Pulmonary artery endothelial cell (primary cell): ENCODE measurements around the gene RASSF3. TPM values are rescaled to one million over a fixed set of nuclear protein-coding genes. Genes with fewer than 3 reads are reported as not detected.
"Not testable (repeated sequence)": the region's sequence is repeated elsewhere in the genome, so short reads cannot be mapped to it uniquely, and the experiment has no call there.

Experiments used
- DNase-seq: peaks from one replicate; pipeline ENCODE4 v3.0.0-alpha.2; 2011; ENCODE audit warnings: low read depth, low spot score
- total RNA-seq: library from RNA; depleted of rRNA; stranded (reverse); fragments of >200 nt; gene quantifications from 2 replicates; pipeline ENCODE4 v1.2.3, GENCODE V29; 2014

RASSF3 gene
- total RNA-seq, 1 donor from 2014 or later = 59.0 TPM

DNA sequence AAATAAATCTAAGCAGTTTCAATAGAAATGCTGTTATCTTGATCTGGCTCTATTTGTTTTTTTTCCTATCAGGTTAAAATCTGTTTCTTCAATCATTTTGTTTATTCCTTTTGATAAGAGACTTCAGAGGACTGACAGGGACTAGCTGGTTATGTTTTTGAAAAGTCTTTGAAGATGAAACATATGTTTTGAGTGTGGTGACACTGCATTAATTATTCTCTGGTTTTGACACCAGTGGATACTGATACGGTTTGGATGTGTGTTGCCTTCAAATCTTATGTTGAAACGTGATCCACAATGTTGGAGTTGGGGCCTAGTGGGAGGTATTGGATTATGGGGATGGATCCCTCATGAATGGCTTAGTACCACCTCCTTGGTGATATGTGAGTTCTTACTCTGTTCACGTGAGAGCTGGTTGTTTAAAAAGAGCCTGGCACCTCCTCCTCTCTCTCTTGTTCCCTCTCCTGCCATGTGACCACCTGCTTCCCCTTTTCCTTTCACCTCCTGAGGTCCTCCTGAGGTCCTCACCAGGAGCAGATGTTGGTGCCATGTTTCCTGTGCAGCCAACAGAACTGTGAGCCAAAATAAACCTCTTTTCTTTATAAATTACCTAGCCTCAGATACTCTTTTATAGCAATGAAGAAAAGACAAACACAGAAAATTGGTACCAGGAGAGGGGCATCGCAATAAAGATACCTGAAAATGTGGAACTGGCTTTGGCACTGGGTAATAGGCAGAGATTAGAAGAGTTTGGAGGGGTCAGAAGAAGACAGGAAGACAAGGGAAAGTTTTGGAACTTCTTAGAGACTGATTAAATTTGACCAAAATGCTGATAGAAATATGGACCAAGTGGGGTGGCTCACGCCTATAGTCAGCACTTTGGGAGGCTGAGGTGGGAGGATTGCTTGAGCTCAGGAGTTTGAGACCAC is 23.0 kb downstream of the RASSF3 start:
- no peak for DNase-seq

DNA sequence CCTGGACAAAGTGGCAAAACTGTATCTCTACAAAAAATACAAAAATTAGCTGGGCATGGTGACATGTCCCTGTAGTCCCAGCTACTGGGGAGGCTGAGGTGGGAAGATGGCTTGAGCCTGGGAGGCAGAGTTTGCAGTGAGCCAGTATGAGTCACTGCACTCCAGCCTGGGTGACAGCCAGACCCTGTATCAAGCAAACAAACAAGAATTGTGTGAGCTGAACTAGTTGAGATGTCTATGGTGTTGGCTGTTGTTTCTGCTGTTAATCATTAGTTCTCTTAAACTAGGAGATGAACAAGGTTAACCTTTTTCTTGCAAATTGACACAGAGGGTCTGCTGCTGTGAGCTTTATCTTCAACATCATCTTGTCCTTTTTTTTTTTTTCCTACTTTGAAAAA is 23.6 kb downstream of the RASSF3 start:
- DNase-seq = no peak

DNA sequence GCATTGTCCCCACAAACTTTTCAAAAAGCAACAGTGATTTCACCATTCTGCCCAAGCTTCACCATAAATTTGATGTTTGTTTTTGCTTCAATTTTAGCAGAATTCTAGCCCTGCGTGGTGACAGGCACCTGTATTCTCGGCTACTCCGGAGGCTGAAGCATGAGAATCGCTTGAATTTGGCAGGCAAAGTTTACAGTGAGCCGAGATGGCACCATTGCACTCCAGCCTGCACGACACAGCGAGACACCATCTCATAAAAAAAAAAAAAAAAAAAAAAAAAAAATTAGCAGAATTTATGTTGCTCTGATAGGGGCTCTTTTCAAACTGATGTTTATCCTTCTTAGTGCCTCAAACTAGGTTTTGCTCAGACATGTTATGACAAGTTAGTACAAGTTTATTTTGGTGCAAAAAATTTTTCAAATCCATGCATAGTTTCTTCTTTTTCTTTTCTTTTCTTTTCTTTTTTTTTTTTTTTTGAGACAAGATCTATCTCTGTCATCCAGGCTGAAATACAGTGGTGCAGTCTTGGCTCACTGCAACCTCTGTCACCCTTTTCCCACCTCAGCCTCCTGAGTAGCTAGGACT is 24.3 kb downstream of the RASSF3 start:
- DNase-seq = no peak

DNA sequence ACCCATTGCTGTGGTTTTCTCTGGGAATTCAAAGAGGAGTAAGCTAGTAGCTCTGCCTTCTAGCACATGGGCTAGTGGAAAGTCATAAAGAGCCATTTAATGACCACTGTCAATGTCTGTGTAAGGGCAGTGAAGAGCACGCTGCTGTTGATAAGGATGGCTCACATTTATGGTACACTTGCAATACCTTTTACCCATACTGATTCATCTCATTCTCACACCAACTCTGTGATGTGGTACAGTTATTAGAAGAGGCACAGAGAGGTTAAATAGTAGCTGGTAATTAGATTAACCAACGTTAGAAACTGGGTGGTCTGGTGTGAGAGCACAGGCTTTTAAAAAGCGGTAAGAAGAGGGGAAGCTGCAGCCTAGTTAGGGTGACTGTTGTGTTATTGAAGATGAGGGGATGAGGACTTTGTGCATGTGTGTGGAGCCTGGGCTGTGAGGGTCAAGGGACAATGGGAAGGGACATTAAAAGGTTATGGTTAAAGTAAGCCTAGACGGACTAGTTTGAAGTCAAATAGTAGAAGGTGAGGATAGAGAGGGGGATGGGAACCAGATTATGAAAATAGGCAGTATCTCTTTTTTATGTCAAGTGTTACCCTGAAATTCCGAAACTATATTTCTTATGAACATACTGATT is 25.2 kb downstream of the RASSF3 start:
- DNase-seq = no peak

DNA sequence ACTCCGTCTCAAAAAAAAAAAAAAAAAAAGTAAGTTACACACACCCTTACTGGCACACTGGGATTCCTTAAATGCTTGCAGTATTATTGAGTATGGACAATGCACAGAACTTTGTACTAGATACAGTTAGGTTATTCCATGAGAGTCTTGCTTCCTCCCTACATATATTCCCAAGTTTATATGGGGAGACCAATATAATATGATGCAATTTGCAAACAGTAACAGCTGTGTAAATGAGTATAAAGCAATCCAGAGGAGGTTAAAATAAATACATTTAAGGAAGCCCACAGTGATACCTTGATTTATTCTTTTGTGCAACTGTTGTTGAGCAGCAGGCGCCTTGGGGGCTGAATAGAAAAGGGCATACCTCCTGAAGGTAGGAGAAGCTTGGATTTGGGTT is 26.6 kb downstream of the RASSF3 start:
- DNase-seq = no peak

DNA sequence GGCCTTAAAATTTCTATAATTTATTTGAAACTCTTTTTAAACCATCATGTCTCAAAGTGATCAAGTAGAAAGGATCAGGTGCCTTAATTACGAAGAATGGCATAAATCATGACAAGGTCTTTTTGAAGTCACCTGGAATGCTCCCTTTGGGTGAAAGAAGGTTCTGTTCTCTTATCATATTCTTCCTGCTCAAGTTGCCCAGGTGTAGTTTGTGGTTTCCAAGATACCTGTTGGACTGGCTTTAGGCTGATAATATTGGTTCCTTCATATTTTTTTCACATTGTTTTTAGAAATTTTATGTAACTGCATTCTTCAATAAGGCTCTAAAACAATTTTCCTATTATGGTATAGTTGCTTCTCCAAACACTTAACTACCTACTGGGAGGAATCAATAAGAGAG is 29.2 kb downstream of the RASSF3 start:
- no peak for DNase-seq

DNA sequence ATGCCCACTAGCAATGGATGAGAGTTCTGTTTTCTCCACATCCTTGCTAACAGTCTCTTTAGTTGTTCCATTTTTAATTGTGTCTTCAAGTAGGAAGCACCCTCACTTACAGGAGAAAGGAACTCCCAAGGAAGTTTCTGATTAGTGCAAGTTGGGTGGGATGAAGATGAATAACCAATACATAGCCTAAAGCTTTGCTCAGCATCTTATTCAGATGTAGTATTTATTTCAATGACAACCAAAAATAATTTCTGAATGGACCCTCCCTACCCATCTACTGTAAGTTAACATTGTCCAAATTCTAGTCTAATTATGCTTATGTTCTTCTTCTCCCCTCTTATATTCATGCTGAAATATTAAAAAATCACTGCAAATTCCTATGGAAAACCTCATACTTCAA is 36.0 kb downstream of the RASSF3 start:
- no peak for DNase-seq

DNA sequence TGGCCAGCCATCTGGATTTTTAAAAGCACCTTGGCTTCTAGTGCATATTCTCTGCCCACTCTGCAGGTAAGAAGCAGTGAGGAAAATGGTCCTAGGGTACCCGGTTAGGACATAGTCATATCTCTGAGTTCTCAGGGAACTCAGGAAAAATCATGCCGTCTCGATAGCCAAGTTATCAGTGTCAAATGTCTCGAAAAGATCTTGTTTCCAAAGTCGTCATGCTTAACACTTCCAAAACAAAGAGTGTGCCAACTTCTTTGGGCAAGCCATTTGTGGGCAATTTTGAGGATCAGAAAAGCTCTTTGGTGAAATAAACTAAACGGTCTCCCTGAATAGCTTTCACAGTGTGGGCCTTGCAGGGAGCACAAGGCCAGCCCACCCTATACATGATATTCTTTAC is 39.2 kb downstream of the RASSF3 start:
- no peak for DNase-seq

DNA sequence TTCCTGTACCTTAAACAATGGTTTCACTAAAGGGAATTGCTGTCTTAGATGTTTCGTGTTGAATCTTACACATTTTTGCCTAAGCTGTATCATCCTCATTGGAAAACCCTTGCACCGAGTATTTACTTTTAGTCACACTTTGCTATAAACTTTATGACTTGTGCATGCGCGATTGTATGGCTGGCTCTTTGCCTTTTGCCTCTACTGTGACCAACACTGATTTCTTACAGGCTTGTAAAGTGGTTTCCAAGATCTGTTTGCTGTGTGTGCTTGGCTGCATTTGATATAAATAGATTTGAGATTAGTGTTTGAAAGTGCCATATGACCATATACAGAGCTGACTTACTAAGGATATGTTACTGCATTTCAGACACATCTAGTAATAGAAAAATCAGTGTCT is 40.5 kb downstream of the RASSF3 start:
- no peak for DNase-seq

DNA sequence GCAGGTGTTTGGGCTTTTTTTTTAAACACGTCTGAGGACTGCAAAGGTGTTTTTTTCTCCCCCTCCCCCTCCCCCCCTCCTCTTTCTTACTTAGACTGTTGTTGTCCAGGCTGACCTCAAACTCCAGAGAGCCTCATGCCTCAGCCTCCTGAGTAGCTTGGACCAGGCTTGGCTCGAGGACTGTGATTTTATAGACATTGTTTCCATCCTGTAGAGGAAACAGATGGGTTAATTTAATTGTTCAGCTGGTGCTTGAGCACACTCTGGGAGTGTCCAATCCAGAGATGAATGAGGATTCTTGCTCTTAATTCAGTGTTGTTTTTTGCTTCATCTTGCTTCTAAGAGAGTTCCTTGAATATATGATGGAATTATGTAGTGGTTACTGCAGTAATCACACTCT is 42.1 kb downstream of the RASSF3 start:
- no peak for DNase-seq

DNA sequence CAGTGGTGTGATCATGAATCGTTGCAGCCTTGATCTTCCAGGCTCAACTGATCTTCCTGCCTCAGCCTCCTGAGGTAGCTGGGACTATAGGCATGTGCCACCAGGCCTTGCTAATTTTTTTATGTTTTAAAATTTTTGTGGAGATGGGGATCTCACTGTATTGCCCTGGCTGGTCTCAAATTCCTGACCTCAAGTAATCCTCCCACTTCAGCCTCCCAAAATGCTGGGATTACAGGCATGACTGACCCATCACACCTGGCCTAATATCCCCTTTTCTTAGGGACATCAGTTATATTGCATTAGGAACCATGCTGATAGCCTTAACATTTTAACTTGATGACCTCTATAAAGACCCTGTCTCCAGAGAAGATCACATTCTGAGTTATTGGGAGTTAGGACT is 42.8 kb downstream of the RASSF3 start:
- DNase-seq = no peak

DNA sequence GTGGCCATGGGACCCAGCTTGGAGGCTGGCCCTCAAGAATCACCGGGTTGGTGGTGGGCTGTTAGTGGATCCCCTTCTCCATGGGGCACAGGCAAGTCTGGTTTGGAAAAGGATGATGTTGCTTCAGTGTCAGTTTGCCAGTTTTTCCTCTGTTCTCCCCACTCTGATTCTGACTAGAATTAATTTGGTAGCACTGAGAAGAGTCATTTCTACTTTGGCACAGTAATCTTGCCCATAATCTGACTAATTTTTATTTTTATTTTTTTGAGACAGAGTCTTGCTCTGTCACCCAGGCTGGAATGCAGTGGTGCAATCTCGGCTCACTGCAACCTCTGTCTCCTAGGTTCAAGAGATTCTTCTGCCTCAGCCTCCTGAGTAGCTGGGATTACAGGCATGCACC is 43.6 kb downstream of the RASSF3 start:
- DNase-seq = not testable (repeated sequence)

DNA sequence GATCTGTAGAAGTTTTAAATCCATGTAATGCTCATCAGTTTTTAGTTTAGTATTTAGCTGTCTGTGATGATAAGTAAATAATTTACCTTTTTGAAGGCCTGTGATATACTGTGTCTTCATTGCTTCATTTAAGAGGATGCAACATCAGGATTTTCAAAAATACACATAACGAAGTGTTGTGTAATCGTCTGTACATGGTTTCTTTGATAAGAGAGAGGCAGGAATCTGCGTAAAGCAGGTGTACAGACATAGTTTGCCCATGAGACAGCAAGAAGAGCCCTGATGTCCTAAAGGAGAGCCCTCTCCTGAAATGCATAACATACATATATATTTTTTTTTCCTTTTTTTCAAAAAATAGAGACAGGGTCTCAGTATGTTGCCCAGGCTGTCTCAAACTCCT is 44.8 kb downstream of the RASSF3 start:
- no peak for DNase-seq

DNA sequence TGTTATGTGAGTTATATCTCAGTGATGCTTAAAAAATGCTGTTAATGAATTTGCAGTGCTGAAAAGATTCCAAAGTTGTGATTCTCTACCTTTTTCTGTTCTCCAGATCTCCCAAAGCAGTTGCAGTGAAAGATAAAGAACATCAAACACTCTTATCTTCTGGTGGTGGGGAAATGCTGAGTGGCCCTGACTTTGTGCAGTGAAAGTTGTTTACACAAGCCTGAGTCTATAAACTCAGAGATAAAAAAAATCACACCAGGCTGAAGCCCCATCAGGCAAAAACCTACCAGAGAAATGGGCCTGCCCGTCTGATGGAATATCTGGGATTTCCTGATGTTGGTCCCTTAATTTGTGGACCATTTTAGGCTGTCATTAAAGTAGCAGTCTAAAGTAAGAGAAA is 46.1 kb downstream of the RASSF3 start:
- no peak for DNase-seq

DNA sequence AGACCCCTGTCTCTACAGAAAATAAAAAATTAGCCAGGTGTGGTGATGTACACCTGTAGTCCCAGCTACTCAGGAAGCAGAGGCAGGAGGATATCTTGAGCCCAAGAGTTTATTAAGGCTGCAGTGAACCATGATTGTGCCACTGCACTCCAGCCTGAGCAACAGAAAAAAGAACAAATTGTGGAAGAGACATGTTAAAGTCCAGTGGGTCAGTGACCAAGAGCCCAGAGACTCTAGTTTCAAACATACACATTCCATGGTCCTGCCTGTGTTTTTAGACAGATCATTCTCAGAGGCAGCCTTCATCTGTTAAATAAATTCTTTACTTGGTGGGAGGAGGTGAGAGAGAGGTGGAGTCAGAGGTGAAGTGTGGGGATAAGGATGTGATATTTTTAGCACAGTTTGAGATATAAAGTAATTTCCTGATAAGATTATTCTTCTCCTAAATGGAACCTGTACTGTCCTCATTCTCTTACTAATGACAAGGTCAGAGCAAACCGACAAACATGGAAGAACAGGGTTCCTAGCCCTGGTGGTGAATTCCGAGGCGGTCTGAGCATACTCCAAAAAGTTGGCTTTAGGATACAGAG is 48.7 kb downstream of the RASSF3 start:
- no peak for DNase-seq

DNA sequence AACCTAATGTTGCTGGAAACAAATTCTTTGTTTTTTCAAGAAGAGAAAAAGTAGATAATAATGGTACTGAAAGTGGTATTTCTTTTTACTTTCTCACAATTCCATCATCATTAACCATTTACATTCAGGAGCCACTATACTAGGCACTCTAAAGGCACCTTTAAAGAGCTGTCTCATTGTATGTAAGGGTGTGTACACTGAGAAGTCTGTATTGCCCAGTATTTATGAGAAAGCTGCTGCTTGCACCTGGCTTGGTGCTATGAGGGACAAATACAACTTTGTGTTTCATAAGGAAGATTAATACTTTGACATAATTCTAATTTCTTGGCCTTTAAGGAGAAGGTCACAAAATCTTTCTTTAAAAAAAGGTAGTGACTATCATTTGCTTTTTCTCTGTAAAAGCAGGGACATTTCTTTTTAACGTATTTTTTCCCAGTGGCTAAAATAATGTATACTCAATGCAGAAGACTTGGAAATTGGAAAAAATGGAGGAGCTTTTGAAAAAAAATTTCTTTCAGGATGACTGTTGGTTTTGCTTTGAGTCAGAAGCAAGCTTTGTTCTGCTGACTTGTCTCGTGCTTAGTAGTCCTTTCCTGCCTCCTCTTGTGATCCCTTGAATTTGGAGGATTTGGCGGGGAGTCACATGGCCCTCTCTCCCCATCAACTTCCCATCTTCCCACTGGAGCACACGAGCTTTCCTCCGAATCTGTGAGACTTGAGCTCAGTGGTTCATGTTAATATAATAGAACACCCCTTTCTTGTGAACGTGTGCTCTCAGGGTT is 50.1 kb downstream of the RASSF3 start:
- no peak for DNase-seq

DNA sequence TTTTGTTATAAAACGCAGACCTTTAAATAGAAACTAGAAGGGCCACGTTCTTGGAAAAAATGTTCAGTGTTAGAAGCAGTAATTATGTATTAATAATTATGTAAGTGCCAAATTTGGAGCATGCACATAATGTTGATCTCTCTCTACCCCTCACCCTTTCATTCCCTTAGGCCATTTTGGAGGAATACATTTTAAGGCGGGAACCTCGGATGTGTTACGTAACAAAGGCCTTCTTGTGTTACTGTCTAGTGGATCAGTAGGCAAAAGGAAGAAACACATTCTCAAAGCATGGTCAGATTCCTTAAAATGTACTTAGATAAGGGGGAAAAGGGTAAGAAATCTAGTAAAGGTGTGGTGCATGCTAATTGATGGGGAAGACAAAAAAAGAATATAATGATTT is 52.7 kb downstream of the RASSF3 start:
- DNase-seq = no peak

DNA sequence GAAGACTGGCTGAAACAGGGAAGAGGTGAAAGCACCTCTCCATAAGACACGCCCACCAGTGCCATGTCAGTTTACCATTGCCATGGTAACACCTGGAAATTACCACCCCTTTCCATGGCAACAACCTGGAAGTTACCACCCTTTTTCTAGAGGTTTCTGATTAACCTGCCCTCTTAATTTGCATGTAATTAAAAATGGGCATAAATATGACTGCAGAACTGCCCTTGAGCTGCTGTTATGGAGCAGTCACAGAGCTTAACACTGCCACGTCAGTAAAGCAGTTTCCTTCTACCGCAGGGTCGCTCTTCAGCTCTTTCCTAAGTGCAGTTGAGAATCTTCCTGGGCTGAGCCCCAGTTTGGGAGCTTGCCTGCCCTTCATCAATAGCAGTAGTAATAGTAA is 55.2 kb downstream of the RASSF3 start:
- DNase-seq = no peak

DNA sequence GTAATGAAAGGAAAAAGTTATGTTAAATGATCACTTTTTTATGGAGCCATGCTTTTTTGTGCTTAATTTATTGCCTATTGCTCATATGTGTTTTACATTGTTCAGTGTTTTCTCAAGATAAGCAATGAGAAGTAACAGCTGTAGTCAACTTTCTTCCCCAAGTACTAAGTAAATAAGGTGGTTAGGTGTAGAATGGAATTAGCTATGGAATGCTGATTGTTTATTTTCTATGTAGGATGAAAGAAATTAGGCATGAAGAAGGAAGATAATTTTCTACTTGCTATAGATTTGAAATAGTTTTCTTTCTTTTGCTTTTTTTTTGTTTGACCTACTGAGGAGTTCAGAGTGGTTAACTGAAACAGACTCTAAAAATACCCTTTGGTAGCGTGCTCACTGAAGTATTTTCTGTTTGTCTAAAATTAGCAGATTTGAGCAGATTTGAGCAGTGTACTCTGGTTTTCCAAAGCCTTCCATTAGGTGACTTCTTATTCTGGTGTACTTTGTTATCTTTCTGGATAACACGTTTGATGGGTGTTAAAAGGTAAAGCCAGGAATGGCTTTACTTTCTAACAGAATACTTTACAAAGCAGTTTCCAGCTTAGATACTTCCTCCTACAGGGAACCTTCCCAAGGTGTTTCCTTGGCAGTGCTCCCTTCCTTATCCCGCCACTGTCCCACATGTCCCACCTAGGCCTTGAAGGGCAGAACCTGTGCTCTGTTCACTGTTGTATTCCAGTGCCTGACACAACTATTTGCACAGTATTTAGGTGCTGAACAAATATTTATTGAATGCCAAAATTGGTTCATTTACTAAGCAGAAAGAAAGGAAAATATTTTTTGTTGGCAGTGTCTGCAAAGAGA is 56.0 kb downstream of the RASSF3 start:
- DNase-seq = no peak

DNA sequence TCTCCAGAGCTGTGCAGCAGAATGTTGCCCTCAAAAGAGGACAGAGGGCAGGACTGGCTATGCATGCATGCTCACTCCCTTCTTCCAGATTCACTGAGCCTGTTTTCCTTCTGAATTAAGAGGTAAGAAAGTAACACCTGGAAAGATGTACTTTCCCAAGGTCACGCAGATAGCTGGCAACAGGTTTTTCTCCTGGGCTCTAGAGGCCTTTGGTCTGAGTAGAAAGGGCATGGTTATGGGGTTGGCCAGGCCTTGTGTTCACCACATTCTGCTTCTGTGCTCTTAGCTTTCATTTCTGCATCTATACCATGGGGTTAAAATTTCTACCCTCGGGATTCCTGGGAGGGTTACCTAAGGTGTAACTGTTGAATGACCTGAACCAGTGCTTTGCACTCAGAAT is 57.5 kb downstream of the RASSF3 start:
- DNase-seq = no peak
